ENCODE measurements around the gene IMPA2. TPM values are rescaled to one million over a fixed set of nuclear protein-coding genes. Genes with fewer than 3 reads are reported as not detected.

The IMPA2 gene
- total and polyA plus RNA-seq, 8 donors = 61.0 to 263 (median 78.6) TPM

GRCh38 chr18:12010187-12010802, 29.0 kb downstream of the IMPA2 start:
- TF ChIP-seq, protein P1, sequence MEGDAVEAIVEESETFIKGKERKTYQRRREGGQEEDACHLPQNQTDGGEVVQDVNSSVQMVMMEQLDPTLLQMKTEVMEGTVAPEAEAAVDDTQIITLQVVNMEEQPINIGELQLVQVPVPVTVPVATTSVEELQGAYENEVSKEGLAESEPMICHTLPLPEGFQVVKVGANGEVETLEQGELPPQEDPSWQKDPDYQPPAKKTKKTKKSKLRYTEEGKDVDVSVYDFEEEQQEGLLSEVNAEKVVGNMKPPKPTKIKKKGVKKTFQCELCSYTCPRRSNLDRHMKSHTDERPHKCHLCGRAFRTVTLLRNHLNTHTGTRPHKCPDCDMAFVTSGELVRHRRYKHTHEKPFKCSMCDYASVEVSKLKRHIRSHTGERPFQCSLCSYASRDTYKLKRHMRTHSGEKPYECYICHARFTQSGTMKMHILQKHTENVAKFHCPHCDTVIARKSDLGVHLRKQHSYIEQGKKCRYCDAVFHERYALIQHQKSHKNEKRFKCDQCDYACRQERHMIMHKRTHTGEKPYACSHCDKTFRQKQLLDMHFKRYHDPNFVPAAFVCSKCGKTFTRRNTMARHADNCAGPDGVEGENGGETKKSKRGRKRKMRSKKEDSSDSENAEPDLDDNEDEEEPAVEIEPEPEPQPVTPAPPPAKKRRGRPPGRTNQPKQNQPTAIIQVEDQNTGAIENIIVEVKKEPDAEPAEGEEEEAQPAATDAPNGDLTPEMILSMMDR (IDR thresholded peaks at IDR 0.05) = peak in 3 of 7 experiments; percentile 19 to 35 (median 30)
- TF ChIP-seq POLR2AphosphoS5 (IDR thresholded peaks at IDR 0.05) (no peak), POLR2A (IDR thresholded peaks at IDR 0.05) (no peak), EP300 (IDR thresholded peaks at IDR 0.05) (no peak)
- peak in 1 of 2 donors; percentile 66 for DNase-seq
- peaks cover 18 to 79% (median 66%) of the 10 kb centered on the region in 4 donors for H3K36me3 ChIP-seq
- H3K27me3 ChIP-seq = no peaks in the 10 kb centered on the region
- H3K9me3 ChIP-seq = no peaks in the 10 kb centered on the region
- peak overlapping the region in 1 of 4 donors; percentile 1 for H3K4me3 ChIP-seq
- H3K4me1 ChIP-seq = peaks cover 55 to 87% (median 80%) of the 10 kb centered on the region in 4 donors
- peak overlapping the region; percentile 71 to 93 (median 86) for H3K27ac ChIP-seq
- WGBS, 5 donors = 44 to 71% (median 58%) methylated on average over 14 of the region's 14 CpGs
- intact Hi-C loops (cut with DNase I; ENCODE audit: low total_unique reads) = no loop called here

GRCh38 chr18:12011199-12011956, 30.1 kb downstream of the IMPA2 start:
- intact Hi-C loops (cut with DNase I; ENCODE audit: low total_unique reads) = no loop called here
- Histone ChIP-seq H3K9me3 (no peaks in the 10 kb centered on the region), H3K27ac (peak overlapping the region; percentile 71 to 93 (median 86)), H3K36me3 (peaks cover 18 to 75% (median 66%) of the 10 kb centered on the region in 4 donors), H3K4me1 (peaks cover 58 to 92% (median 84%) of the 10 kb centered on the region in 4 donors), H3K27me3 (no peaks in the 10 kb centered on the region), H3K4me3 (no peak overlapping the region)
- DNase-seq = no peak
- TF ChIP-seq POLR2AphosphoS5 (IDR thresholded peaks at IDR 0.05) = no peak
- TF ChIP-seq, protein P1 (IDR thresholded peaks at IDR 0.05) = no peak
- no peak for TF ChIP-seq POLR2A (IDR thresholded peaks at IDR 0.05)
- no peak for TF ChIP-seq EP300 (IDR thresholded peaks at IDR 0.05)
- WGBS, 5 donors = 58 to 84% (median 71%) methylated on average over 6 to 8 of the region's 8 CpGs

DNA sequence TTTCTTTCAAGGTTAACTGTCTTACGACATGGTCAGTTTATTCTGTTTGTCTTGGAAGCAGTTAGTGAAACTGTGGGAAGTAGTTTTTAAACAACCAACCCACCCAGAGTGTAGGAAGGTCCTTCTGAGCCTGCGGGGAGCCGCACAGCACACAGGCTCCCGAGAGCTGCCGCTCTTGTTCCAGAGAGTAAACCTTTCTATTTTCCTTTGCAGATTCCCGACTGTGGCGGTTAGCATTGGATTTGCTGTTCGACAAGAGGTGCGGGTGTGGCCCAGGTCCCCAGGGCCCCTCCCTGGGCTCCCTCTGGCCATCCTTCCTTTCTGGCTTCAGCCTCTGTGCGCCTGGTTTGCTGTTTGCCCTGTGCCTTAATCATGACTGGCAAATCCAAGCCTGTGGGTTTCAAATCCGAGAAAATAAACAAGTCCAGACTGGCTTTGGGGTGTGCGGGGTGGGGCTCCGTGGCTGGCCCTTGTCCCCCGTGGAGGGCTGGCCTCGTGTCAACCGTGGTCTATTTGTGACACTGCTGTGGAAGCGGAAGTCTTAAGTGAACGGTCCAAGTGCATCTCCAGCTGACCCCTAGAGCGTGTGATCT, 30.7 kb downstream of the IMPA2 start:
- DNase-seq = peak; percentile 68 to 75
- H3K4me3 ChIP-seq = no peak overlapping the region
- intact Hi-C loops (cut with DNase I; ENCODE audit: low total_unique reads) = no loop called here
- peaks cover 19 to 69% (median 67%) of the 10 kb centered on the region in 4 donors for H3K36me3 ChIP-seq
- H3K4me1 ChIP-seq = peaks cover 54 to 90% (median 83%) of the 10 kb centered on the region in 4 donors
- WGBS, 5 donors = 30 to 52% (median 36%) methylated on average over 17 to 19 of the region's 19 CpGs
- peak overlapping the region; percentile 80 to 93 (median 86) for H3K27ac ChIP-seq
- no peaks in the 10 kb centered on the region for H3K9me3 ChIP-seq
- no peaks in the 10 kb centered on the region for H3K27me3 ChIP-seq
- TF ChIP-seq POLR2AphosphoS5 (IDR thresholded peaks at IDR 0.05) (peak in 2 of 3 donors; percentile 31 to 71), POLR2A (IDR thresholded peaks at IDR 0.05) (no peak), EP300 (IDR thresholded peaks at IDR 0.05) (no peak)

DNA sequence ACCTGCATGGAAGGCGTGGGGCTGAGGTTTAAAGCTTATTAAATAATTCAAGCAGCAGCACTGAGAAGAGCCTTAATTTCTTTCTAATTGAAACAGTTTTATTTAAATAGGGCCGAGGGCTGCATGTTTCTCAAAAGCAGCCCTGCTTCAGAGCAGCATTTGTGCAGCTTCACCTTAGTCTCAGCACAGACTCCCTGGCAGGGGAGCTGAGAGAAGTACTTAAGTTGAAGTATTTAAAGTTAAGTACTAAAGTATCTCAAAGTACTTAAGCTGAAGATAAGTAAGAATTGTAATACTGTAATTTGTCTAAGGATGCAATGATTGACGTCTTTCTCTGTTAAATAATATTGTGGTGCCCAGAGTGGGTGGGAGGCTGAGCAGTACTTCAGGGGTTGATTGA, 31.4 kb downstream of the IMPA2 start:
- TF ChIP-seq POLR2A (IDR thresholded peaks at IDR 0.05) = no peak
- 31 to 48% (median 42%) methylated on average over 3 of the region's 3 CpGs for WGBS, 5 donors
- Histone ChIP-seq H3K9me3 (no peaks in the 10 kb centered on the region), H3K27ac (peak overlapping the region; percentile 80 to 93 (median 86)), H3K27me3 (no peaks in the 10 kb centered on the region), H3K36me3 (peaks cover 23 to 72% (median 72%) of the 10 kb centered on the region in 4 donors), H3K4me3 (no peak overlapping the region), H3K4me1 (peaks cover 54 to 92% (median 83%) of the 10 kb centered on the region in 4 donors)
- intact Hi-C loops (cut with DNase I; ENCODE audit: low total_unique reads) = no loop called here
- no peak for DNase-seq
